Measurements from ENCODE around the gene CDH4. TPM values are rescaled to one million over a fixed set of nuclear protein-coding genes. Genes with fewer than 3 reads are reported as not detected.

Gene CDH4
- total and polyA plus RNA-seq, 12 donors, result 0.04 to 0.25 (median 0.08) TPM; not detected in 5

DNA sequence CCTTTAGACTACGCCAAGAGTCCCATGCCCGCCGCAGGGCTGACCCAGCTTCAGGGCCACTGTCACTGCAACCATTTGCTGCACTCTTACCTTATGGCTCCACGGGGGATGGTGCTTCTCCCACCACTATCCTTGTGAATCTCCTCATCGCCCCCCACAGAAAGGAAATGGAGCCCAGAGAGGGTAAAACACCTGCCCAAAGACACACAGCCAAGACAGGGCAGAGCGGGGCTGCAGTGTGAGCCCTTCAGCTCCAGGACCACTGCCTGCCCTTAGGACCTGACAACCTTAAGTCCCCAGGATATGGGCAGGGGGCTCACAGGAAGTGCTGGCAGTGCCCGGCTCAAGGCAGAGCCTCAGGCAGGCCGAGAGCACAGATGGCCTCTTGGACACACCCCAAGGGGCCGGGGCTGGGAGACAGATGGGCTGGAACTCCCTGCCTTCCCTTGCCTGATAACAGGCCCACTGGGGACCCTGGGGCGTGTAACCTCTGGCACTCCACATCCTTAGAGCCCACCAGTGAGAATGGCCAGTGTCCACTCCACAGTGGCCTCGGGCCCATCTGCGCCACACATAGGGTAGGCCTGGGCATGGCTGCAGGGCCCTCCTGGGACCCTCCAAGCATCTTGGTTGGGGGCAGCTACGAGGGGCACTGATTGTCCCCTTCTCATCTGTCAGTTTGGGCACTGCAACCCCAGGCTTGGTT is 548.5 kb downstream of the CDH4 start:
- H3K27ac ChIP-seq, result no peak overlapping the region
- intact Hi-C loops (cut with DNase I), result loop anchor here in 1 of 10 donors (5.0 kb wide), 1 partner anchor 373 kb away; no protein-coding TSS in a partner anchor
- DNase-seq, result no peak
- WGBS, 2 donors, result 76 to 80% methylated on average over 13 of the region's 13 CpGs
- no peak for ATAC-seq
- no peaks in the 10 kb centered on the region for H3K36me3 ChIP-seq
- H3K9me3 ChIP-seq, result no peaks in the 10 kb centered on the region
- peaks cover 0 to 4% (median 0%) of the 10 kb centered on the region in 9 donors for H3K4me1 ChIP-seq
- TF ChIP-seq, protein P1, sequence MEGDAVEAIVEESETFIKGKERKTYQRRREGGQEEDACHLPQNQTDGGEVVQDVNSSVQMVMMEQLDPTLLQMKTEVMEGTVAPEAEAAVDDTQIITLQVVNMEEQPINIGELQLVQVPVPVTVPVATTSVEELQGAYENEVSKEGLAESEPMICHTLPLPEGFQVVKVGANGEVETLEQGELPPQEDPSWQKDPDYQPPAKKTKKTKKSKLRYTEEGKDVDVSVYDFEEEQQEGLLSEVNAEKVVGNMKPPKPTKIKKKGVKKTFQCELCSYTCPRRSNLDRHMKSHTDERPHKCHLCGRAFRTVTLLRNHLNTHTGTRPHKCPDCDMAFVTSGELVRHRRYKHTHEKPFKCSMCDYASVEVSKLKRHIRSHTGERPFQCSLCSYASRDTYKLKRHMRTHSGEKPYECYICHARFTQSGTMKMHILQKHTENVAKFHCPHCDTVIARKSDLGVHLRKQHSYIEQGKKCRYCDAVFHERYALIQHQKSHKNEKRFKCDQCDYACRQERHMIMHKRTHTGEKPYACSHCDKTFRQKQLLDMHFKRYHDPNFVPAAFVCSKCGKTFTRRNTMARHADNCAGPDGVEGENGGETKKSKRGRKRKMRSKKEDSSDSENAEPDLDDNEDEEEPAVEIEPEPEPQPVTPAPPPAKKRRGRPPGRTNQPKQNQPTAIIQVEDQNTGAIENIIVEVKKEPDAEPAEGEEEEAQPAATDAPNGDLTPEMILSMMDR (IDR thresholded peaks at IDR 0.05), result no peak
- peaks cover 0 to 89% (median 77%) of the 10 kb centered on the region in 7 donors for H3K27me3 ChIP-seq
- H3K4me3 ChIP-seq, result no peak overlapping the region

DNA sequence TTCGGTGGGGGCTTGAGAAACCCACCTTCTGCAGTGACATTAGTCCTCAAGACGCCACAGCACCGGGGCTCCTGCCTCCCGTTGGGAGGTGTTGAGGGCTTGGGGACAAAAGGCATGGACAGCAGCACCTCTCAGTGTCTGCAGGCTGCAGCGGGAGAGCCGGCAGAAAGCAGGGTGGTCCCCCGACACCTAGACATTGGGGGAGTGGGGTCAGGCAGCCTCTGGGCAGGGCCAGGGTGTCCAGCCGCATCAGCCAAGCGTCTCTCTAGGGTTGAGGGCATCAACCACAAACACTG is 549.0 kb downstream of the CDH4 start:
- intact Hi-C loops (cut with DNase I), result loop anchor here in 1 of 10 donors (5.0 kb wide), 1 partner anchor 374 kb away; no protein-coding TSS in a partner anchor
- no peak overlapping the region for H3K4me3 ChIP-seq
- ATAC-seq (no peak), DNase-seq (no peak)
- no peak overlapping the region for H3K27ac ChIP-seq
- 79 to 87% methylated on average over 9 of the region's 9 CpGs for WGBS, 2 donors
- H3K36me3 ChIP-seq, result no peaks in the 10 kb centered on the region
- peaks cover 0 to 89% (median 77%) of the 10 kb centered on the region in 7 donors for H3K27me3 ChIP-seq
- TF ChIP-seq, protein P1 (IDR thresholded peaks at IDR 0.05), result no peak
- no peaks in the 10 kb centered on the region for H3K9me3 ChIP-seq
- H3K4me1 ChIP-seq, result peaks cover 0 to 4% (median 0%) of the 10 kb centered on the region in 9 donors

DNA sequence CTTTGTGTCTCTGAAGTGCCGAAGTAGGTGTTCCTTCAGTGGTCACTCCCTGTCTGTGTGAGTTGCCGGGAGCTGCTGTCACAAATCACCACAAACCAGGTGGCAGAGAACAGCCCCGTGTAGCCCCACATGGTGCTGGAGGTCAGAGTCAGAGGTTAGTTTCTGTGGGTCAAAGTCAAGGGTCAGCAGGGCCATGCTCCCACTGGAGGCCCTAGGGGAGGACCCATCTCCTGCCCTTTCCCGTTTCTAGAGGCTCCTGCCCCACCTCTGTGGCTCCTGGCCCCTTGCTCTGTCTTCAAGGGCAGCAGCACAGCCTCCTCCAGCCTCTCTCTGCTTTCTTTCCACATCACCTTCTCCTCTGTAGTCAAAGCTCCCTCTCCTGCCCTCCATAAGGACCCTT is 549.4 kb downstream of the CDH4 start:
- 70 to 73% methylated on average over 4 of the region's 4 CpGs for WGBS, 2 donors
- Histone ChIP-seq H3K9me3 (no peaks in the 10 kb centered on the region), H3K4me1 (peaks cover 0 to 4% (median 0%) of the 10 kb centered on the region in 9 donors), H3K36me3 (no peaks in the 10 kb centered on the region), H3K27me3 (peaks cover 0 to 89% (median 72%) of the 10 kb centered on the region in 7 donors), H3K27ac (no peak overlapping the region), H3K4me3 (no peak overlapping the region)
- no peak for ATAC-seq
- intact Hi-C loops (cut with DNase I), result loop anchor here in 1 of 10 donors (5.0 kb wide), 1 partner anchor 374 kb away; no protein-coding TSS in a partner anchor
- DNase-seq, result no peak
- TF ChIP-seq, protein P1 (IDR thresholded peaks at IDR 0.05), result no peak

DNA sequence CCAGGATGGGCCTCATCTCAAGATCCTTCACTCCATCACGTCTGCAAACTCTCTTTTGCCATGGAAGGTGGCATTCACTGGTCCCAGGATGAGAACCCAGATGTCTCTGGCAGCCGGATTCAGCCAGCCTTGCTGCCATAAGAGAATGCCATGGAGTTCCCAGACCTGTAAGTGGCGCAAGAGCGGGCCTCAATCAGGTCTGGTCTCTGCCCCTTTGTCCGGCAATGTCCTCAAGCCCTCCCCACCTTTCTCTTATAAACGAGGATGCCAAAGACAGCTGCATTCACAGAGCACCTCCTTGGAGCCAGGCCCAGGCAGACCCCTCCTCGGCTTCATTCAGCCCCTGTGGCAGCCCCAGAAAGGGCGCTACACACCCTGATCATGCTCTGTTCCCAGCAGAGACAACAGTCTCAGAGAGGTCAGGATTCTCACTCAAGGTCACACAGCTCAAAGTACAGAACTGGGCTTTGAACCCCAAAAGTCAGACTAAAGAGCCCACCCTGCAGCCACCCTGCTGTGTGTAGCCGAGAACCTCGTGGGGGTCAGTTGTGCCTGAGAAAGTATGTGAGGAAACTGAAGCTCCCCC is 549.9 kb downstream of the CDH4 start:
- TF ChIP-seq, protein P1 (IDR thresholded peaks at IDR 0.05), result no peak

More for the DNA sequence above, 549.9 kb downstream of the CDH4 start:
- DNase-seq (no peak), ATAC-seq (no peak)
- Histone ChIP-seq H3K9me3 (no peaks in the 10 kb centered on the region), H3K36me3 (no peaks in the 10 kb centered on the region), H3K4me1 (peaks cover 0 to 4% (median 0%) of the 10 kb centered on the region in 9 donors), H3K4me3 (no peak overlapping the region), H3K27ac (no peak overlapping the region), H3K27me3 (peaks cover 0 to 91% (median 69%) of the 10 kb centered on the region in 7 donors)
- intact Hi-C loops (cut with DNase I), result loop anchor here in 1 of 10 donors (5.0 kb wide), 1 partner anchor 375 kb away; no protein-coding TSS in a partner anchor
- 68 to 74% methylated on average over 10 of the region's 10 CpGs for WGBS, 2 donors

Measured in heart right ventricle (tissue), 16 donors.